HG03135 (cell line): ENCODE measurements around the gene SPCS3.
A peak's percentile ranks its signal among the peaks of the same experiment; 100 is the strongest.
"Not testable (repeated sequence)": the region's sequence is repeated elsewhere in the genome, so short reads cannot be mapped to it uniquely, and the experiment has no call there.

ENCODE experiments used
- ATAC-seq: cut with Tn5 transposase; IDR thresholded peaks from one replicate; pipeline ENCODE4 v1.9.1; 2021; ENCODE audit warnings: mild to moderate bottlenecking, moderate library complexity; ENCODE audit not compliant: unreplicated experiment

SPCS3 gene

DNA sequence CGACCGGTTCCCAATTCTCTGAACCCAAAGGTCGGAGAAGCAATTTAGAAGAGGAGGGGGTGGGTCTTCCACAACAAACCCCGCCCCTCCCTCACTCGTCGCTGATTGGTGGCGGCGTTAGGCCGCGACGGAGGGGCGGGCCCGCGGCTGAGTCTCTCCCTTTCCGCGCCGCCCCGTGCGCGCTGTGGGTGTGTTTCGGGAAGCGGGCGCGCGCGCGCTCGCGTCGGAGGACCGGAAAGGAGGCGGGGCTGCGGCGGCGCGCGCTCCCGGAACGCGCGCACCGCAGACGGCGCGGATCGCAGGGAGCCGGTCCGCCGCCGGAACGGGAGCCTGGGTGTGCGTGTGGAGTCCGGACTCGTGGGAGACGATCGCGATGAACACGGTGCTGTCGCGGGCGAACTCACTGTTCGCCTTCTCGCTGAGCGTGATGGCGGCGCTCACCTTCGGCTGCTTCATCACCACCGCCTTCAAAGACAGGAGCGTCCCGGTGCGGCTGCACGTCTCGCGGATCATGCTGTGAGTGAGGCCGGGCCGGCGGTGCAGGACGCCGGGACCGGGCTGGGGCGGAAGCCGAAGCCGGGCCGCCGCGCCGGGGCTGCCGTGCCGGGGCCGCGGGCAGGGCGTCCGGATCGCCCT lies at the start of gene SPCS3:
Gene SPCS3 (plus strand): TSS at position 263 of the 636 bp plus-strand sequence. CDS start 111 bp downstream, at position 374.
- peak; percentile 92 for ATAC-seq

DNA sequence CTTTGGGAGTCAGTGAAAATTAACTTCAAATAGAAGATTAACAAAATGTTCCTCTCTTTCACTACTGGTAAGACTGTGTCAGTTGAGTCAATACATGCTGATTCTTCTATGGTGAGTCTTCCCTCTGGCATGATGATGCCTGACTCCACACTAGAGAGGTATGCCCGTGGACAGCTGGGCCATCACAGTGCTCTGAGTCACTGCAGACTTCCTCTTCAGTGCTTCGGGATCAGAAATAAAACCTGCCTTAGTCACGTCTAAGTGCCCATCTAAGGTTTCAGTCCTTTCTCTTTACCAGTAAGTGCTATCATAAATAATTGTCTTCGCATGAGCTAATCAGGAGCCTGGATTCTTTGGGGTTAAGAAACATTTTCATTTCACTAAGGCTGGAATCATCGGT lies 49.1 kb upstream of the SPCS3 start:
- no peak for ATAC-seq

DNA sequence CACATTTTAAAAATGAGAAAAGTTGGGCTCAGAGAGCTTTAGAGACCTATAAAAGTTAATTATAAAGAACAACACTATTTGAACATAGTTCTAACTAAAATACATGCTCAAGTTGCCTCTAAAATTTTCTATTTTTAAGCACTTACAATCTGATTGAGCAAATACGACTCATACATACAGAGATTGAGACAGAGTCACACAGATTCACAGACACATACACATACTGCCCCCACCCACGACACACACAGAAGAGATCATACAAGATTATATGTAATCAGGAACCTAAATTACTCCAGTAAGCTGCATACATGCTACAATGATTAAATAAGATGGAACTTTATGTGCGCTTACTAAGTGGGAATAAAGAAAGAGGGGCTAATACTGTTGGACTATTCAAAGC lies 48.0 kb upstream of the SPCS3 start:
- no peak for ATAC-seq

DNA sequence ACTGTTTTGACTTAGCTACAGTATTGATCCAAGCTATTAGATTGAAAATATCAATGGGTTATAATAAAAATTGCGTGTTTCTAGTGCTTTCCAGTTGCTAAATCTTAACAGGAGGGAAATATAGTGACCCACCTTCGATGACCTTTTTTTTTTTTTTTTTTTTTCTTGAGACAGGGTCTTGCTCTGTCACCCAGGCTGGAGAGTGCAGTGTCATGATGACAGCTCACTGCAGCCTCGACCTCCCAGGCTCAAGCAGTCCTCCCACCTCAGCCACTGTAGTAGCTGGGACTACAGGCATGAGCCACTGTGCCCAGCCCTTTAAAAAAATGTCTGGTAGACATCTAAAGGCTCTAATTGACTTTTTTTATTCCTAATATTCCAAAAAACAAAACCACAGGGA lies 47.0 kb upstream of the SPCS3 start:
- ATAC-seq, result no peak

DNA sequence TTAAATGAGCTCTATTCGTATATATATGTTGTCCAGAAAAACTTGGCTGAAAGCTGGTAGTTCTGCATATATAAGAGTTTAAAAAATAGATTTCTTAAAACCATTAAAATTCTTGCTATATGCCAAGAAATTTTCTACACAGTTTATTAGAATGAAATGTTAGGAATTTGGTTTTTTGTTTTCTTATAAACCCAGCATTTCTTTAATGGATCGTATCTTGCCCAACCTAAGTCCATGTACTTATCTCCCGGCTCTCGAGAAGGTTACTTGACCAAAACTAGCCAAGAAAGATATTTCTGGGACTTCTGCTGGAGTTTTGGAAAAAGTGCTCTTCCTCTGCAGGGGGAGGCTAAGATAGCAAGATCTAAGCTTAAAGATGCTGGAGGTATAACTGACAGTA lies 46.0 kb upstream of the SPCS3 start:
- no peak for ATAC-seq

DNA sequence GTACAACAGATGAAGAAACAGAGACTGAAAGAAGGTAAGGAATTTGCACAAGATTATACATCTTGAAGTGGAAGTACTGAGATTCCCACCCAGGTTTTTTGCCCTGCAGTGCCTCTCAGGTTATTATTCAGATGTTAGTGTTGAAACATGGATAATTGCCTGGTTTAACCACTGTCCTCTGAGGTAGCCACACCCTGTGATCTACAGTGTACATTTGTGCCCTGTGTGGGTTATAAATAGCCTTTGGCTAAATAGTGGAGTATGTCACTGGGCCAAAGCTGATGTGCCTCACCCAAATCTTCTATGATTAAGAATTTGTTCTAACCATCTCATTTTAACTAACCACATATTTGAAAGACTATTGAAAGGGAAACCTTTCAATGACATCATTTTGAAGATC lies 45.3 kb upstream of the SPCS3 start:
- ATAC-seq, result no peak

DNA sequence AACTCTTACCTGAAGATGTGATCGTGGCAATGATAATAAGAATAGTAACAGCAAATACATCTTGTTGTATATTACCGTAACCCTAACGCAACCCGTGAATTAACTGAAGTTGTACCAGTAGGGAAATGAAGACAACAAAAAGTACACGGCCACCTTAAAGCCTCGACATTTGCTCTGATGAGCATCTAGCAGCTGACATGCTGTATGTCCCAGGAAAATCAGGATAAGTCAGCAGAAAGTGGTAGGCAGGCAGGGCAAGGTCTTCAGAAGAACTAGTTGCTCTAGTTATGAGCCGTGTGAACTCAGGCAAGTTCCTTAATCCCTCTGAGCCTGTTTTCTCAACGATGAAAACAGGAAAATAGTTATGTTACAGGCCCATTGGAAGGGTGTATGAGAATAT lies 43.1 kb upstream of the SPCS3 start:
- no peak for ATAC-seq

DNA sequence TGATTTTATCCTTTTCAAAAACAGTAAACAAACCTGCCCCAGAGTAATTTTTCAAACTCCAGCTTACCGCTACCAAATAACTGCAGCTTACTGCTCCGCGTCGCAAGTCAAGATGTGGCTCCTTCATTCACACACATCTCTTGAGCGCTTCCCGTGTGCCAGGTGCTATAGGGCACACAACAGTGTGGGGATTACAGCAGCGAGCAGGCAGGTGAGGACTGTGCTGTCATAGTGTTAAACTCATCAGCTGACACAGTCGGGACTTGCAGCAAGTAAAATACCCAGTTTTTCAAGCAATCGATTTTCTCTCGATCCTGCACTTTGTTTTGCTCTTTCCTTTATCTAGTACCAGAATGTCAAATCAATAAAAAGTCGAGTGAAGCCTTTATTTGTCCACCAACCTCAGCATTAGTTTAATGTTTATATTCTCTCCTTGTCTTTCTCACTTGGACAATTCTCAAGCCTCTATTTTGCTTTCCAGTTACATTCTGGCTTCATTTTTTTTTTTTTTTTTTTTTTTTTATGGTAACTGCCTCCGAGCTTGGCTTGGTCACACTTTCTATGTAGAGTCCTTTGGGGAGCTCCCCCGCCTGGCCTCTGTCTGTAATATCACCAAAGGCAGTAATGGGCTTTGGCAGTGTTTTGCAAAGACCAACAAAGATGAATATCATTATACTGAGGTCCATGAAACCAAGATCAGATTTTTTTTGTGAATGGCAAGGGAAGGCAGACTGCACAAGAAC lies 42.4 kb upstream of the SPCS3 start:
- ATAC-seq, result no peak

DNA sequence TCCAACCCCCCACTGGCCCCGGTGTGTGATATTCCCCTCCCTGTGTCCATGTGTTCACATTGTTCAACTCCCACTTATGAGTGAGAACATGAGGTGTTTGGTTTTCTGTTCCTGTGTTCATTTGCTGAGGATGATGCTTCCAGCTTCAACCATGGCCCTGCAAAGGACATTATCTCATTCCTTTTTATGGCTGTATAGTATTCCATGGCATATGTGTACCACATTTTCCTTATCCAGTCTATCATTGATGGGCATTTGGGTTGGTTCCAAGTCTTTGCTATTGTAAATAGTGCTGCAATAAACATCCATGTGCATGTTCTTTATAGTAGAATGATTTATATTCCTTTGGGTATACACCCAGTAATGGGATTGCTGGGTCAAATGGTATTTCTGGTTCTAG lies 40.2 kb upstream of the SPCS3 start:
- ATAC-seq, result not testable (repeated sequence)

DNA sequence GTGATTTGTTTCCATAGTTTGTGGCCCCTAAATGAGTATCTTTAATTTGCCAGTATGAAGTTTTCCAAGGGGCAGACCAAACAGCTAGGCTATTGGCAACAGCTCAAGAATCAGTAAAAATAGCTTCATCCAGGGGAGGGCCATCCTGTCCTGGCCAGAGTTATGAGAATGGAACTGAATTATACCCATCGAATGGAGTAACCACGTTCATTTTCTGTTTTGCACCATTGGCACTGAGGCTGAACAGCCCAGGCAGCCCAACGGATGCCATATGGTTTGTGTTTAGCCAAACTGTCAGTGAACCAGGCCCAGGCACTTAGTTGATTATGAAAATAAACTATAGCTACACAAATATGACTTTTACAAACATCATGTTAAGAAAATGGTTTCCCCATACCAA lies 33.0 kb upstream of the SPCS3 start:
- no peak for ATAC-seq

DNA sequence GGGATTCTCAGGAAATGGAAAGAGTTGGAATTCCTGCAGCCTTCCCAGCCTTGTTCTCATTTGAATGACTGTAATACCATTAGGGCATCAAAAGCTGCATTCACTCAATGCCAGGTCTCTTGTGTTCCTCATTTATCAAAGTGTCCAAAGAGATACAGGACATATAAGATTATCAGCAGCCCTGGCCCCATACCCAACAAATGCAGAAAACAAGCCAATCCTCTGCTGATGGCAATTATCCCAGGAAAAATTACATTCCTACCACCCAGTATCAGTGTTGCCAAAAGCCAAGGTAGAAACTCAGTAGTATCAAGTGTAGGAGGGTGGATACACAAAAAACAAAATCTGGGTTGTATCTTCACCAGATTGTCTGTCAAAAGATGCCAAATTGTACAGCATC lies 32.2 kb upstream of the SPCS3 start:
- ATAC-seq, result no peak

DNA sequence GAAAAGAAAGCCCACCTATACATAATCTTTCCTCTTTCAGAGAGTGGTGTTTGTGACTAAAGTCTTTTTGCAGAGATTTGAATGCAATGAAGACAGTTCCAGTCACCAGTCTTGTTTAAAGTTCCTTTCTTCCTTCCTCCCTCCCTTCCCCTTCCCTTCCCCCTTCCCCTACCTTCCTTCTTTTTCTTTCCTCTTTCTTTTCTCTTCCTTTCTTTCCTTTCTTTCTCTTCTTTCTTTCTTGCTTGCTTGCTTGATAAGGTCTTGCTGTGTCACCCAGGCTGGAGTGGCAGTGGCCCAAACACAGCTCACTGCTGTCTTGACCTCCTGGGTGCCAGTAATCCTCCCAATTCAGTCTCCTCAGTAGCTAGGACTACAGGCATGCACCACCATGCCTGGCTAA lies 31.7 kb upstream of the SPCS3 start:
- no peak for ATAC-seq

DNA sequence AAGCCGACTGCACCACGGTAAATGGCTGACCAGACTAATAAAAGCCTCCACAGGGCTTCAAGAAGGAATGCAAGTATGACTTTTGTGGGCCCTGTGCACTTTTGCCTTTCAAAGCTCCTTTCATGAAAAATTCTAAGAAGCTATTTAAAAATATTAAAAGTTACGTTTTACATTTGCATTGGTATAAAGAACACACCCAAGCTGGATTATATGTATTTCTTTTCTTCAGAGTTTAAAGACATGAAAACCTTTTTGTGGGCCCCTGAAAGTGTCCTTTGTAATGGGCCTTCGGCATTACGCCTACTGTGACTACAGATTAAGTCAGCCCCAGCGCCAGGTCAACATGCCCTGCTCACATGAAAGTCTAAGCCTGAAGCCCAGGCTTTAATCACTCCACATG lies 30.2 kb upstream of the SPCS3 start:
- no peak for ATAC-seq

DNA sequence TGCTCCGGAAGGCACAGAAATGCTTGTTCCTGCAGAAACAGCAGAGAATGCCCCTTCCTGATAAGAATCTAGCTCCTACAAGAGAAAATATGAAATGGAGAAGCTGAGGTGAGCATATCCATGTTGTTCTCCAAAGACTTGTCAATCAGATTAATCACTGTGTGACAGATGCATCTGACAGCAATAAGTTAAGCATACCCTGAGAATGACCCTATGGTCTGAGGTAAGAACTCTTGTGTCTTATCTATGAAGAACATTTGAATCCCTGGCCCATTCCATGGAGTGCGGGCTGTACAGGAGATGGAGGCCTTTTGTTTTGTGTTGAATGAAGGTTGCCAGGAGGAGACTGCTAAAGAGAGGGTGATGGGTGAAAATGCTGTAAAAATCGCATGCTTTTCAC lies 29.2 kb upstream of the SPCS3 start:
- no peak for ATAC-seq

DNA sequence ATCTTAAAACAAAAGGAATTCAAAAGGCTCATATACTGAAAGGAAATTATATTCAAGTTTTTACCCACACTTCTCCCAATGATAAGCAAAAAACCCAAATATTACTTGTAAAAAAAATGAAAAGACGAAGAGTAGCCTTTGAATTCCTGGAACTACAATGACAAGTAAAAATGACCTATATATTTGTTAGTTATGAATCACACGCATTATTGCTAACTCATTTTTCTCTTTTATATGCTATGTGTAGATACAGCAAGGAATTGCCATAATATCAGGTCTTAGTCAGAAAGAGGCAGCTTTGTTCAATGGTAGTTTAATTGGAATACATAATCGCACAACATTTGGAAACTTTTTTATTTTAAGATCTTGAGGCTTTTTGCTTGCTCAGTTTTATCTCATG lies 28.0 kb upstream of the SPCS3 start:
- ATAC-seq, result no peak

DNA sequence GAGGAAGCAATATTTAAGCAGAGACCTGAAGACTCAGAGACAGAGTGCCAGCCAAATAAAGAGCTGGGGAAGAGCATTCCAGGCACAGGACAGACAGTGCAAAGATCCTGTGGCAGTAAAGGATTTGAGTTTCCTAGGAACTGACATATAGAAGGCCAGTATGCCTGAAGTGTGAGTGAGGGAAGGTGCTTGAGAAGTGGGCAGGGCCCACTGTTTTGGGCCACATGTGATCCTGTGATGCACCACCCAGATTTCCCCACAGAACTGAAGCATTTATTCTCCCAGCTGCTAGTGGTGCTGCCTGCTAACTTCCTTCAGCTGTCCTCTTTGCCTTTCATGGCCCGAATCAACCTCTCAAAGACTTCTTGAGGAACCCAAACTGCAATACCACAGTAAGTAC lies 26.8 kb upstream of the SPCS3 start:
- no peak for ATAC-seq

DNA sequence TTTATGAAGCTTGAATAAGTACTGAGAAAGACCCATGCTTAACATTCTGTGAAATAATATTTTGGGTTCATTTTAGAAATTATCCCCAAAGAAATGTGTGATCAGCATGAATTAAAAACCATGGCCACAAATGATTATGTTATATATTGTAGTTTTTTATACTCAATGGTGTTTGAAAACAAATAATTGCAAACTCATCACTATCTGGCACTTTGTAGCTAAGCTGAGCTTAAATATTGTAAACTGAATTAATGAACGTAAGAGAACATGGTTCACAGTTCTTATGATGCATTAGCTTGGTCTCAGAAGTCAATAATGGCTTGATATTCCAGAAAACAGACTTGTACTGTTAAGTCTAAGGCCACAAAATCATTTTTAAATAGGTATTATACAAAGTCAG lies 26.1 kb upstream of the SPCS3 start:
- ATAC-seq, result no peak

DNA sequence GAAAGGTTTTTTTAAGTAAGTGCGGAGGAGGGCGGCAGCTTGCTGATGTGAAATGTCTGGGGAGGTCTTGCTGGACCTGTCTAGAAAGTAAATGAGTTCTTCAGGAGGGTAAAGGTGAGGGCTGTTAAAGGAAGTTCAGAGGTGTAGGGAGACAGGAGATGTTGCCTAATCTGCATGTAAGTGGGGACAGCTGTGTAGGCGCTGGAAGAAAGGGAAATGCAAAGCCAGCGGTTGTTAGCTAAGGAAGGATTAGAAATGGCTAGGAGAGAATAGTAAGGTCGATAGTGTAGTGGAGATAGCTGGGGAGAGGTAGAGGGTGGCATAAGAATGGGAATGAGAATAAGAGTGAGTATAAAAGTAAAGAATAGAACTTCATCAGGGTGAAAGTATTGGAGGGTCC lies 23.9 kb upstream of the SPCS3 start:
- not testable (repeated sequence) for ATAC-seq

DNA sequence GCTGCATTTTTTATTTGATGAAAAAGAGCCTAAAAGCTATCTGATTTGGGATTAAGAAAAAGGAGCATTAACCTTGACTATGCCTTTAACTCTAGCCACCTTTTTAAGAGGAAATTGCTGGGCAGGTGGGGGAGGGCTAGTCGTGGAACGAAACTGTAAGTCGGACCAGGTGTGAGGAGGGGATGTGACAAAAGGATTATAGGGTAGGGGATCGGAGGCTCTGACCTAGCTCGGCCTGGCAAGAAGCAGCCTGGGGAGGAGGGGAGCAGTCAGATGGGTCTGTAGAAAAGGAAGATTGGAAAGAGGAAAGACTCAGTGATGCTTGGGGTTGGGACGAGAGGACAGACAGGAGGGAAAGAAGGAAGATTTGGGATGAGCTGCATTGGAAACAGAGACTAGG lies 21.1 kb upstream of the SPCS3 start:
- ATAC-seq, result no peak

DNA sequence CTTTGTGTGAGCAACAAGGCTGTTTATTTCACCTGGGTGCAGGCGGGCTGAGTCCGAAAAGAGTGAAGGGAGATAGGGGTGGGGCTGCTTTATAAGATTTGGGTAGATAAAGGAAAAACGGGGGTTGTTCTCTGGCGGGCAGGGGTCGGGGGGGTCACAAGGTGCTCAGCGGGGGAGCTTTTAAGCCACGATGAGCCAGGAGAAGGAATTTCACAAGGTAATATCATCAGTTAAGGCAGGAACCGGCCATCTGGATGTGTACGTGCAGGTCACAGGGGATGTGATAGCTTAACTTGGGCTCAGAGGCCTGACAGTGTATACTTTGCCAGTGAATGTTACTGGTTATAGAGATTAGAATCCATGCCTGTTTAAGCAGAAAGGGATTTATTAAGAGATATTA lies 19.7 kb upstream of the SPCS3 start:
- no peak for ATAC-seq

DNA sequence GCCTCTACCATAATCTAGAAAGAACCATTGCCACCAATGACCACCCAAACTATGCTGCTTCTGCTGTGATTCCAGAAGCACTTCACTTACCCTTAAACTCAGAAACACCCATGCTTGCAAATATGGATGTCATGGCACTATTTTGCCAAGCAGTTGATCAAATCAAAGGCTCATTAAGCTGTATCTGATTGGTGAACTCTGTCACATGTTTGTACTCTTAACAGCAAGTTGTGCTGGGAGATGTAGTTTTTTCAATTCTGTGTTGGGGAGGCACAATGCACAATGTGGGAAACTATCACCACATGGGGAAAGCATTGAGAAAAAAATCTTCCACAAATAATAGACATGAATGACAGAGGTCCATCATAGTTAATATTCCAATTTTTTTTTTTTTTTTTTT lies 19.2 kb upstream of the SPCS3 start:
- no peak for ATAC-seq

DNA sequence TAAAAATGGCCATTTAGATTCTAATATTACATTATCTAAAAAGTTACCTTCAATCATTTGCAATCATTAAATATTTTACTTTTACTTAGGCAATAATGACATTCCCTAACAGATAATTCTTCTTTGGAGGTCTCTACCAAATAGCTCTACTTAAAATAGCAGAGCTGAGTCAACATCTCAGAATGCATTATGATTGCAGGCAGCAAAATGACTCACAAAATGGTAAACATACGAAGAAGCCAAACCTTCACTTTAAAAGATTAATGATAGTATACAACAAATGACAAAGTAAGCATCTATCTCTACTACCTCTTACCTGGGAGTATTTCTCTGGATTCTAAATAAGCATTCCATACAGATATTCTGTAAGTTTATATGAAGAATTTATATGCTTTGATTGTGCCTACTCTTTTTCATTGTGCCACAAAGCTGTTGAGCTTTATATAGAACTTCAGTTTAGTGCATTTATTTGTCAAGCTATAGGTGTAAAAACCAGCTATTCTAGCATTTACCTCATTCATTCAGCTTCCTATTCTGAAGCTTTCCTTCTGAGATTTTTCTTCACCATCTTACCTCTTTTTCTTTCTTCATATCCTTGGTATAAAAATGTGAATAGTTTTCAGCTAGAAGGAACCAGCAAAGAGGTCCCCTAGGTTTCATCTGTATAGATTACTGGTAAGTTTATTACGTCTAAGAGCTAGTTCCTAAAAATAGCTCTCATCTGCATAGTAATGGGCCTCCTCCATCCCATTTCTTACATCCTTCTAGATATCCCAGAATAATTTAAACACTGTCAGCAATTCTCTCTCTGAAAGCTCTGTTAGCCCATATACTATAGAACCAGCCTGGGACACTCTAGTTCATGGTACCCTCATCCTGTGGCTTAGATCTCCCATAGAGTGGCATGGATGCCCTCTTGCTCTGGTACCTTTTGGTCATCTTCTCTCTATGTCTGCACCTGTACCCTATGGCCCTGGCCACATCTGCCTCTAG lies 17.2 kb upstream of the SPCS3 start:
- no peak for ATAC-seq
